PC-3 (cell line): ENCODE results near the gene SPCS2.
"Not testable (repeated sequence)": the region's sequence is repeated elsewhere in the genome, so short reads cannot be mapped to it uniquely, and the experiment has no call there.

Experiments used
- CTCF ChIP-seq: fragments of 300-600 bp; sonication (generic); conservative IDR thresholded peaks from 2 replicates; pipeline ENCODE4 v1.5.1; 2017; ENCODE audit warnings: antibody characterized with exemption, low read depth, mild to moderate bottlenecking, low read length
- EZH2 ChIP-seq: fragments of 300-600 bp; sonication (generic); IDR thresholded peaks from one replicate; pipeline ENCODE4 v1.6.1; 2017; ENCODE audit warnings: antibody characterized with exemption, mild to moderate bottlenecking, low read length; ENCODE audit not compliant: unreplicated experiment

GRCh38 chr11:75020328-75020727, 71.3 kb downstream of the SPCS2 start:
- TF ChIP-seq CTCF, EZH2: not testable (repeated sequence)
